Astrocyte (in vitro differentiated cells and primary cell): ENCODE results near the gene SLC12A5.

Experiments
- CTCF ChIP-seq: IDR thresholded peaks from 2 replicates; pipeline ENCODE4 v1.5.1; 2011; ENCODE audit warnings: low read depth, mild to moderate bottlenecking, inconsistent platforms, low read length, moderate library complexity; ENCODE audit not compliant: insufficient read depth
- EZH2 ChIP-seq: IDR thresholded peaks from 2 replicates; pipeline ENCODE4 v1.6.1; 2012; ENCODE audit warnings: mild to moderate bottlenecking, low read length, inconsistent platforms; ENCODE audit not compliant: insufficient read depth

- TF ChIP-seq CTCF (no peak), EZH2 (no peak)
Observed at GRCh38 chr20:45993197-45993951, 35.6 kb upstream of the SLC12A5 start.
